Upper lobe of left lung (tissue), 4 donors: Measurements from ENCODE around the gene ZBTB9.

Experiments
- CTCF ChIP-seq, 6 experiments: fragments of 450-650 bp in 4 of 6; fragments of 200-600 bp in 2 of 6; sonication (generic) in 2 of 6; IDR thresholded peaks; one replicate each; pipeline ENCODE4 v1.5.1; 2016 to 2019; ENCODE audit warnings: antibody characterized with exemption in 6 of 6
- POLR2A ChIP-seq, 4 donors: fragments of 450-650 bp; IDR thresholded peaks; one replicate each; pipeline ENCODE4 v1.5.1; 2016 to 2017; ENCODE audit warnings: antibody characterized with exemption in 4 of 4, mild to moderate bottlenecking in 2 of 4

- TF ChIP-seq CTCF (IDR thresholded peaks at IDR 0.05) (no peak), POLR2A (IDR thresholded peaks at IDR 0.05) (no peak)
Measured at GRCh38 chr6:33459226-33459625, 4.8 kb downstream of the ZBTB9 start.
